Lower leg skin (tissue), 4 donors: Measurements from ENCODE around the gene TRAPPC1. TPM values are rescaled to one million over a fixed set of nuclear protein-coding genes. Genes with fewer than 3 reads are reported as not detected.

Experiments used
- DNase-seq, 2 donors: peaks; one replicate each; pipeline ENCODE4 v3.0.0-alpha.2; 2019; ENCODE audit warnings: low spot score in 2 of 2
- H3K4me3 ChIP-seq: fragments of 200-600 bp; sonication (generic); 2 replicates; pipeline ENCODE4 v1.5.1; 2017; ENCODE audit warnings: mild to moderate bottlenecking, low read depth; ENCODE audit not compliant: poor library complexity, severe bottlenecking
- POLR2A ChIP-seq, 2 donors: fragments of 450-650 bp; IDR thresholded peaks; one replicate each; pipeline ENCODE4 v1.6.1; 2016 to 2017; ENCODE audit warnings: antibody characterized with exemption in 2 of 2, mild to moderate bottlenecking in 1 of 2, moderate library complexity in 1 of 2
- WGBS, 2 donors: methylation state at CpG; one replicate each; pipeline ENCODE4 v1.1.5; 2018; 5-methylcytosine and 5-hydroxymethylcytosine counted together
- intact Hi-C: fragments of 100-400 bp; cut with DNase I; formaldehyde crosslinking; loops from one replicate; pipeline ENCODE4 v1.15.0; 2023; ENCODE audit warnings: low total_unique reads
- total RNA-seq, 4 donors: library from RNA; depleted of rRNA; stranded (reverse); fragments of >200 nt; gene quantifications; one replicate each; pipeline ENCODE4 v1.1.0, GENCODE V29; 2016
- TF ChIP-seq, protein P1 (sequence below), 3 donors: fragments of 450-650 bp; IDR thresholded peaks; one replicate each; pipeline ENCODE4 v1.5.1; 2016; ENCODE audit warnings: antibody characterized with exemption in 3 of 3, mild to moderate bottlenecking in 3 of 3, moderate library complexity in 2 of 3

The TRAPPC1 gene, protein sequence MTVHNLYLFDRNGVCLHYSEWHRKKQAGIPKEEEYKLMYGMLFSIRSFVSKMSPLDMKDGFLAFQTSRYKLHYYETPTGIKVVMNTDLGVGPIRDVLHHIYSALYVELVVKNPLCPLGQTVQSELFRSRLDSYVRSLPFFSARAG
- 10 to 100 TPM; 39.8 to 62.5 (median 52.2) TPM for total RNA-seq

GRCh38 chr17:7931709-7932482, at the start of gene TRAPPC1, which contains the start of gene CNTROB:
Gene TRAPPC1, minus strand, starts transcription at chr17:7931946. Its CDS starts 117 bp downstream, at chr17:7931829.
Gene CNTROB, plus strand, starts transcription at chr17:7932206. Its CDS starts 874 bp downstream, at chr17:7933080.
- intact Hi-C loops = no loop called here
- WGBS, 2 donors = 0 to 1% methylated on average over 35 to 54 of the region's 55 CpGs
- TF ChIP-seq POLR2A (IDR thresholded peaks at IDR 0.05) = peak in 1 of 2 donors; percentile 37
- TF ChIP-seq, protein P1, sequence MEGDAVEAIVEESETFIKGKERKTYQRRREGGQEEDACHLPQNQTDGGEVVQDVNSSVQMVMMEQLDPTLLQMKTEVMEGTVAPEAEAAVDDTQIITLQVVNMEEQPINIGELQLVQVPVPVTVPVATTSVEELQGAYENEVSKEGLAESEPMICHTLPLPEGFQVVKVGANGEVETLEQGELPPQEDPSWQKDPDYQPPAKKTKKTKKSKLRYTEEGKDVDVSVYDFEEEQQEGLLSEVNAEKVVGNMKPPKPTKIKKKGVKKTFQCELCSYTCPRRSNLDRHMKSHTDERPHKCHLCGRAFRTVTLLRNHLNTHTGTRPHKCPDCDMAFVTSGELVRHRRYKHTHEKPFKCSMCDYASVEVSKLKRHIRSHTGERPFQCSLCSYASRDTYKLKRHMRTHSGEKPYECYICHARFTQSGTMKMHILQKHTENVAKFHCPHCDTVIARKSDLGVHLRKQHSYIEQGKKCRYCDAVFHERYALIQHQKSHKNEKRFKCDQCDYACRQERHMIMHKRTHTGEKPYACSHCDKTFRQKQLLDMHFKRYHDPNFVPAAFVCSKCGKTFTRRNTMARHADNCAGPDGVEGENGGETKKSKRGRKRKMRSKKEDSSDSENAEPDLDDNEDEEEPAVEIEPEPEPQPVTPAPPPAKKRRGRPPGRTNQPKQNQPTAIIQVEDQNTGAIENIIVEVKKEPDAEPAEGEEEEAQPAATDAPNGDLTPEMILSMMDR (IDR thresholded peaks at IDR 0.05) = no peak

DNA sequence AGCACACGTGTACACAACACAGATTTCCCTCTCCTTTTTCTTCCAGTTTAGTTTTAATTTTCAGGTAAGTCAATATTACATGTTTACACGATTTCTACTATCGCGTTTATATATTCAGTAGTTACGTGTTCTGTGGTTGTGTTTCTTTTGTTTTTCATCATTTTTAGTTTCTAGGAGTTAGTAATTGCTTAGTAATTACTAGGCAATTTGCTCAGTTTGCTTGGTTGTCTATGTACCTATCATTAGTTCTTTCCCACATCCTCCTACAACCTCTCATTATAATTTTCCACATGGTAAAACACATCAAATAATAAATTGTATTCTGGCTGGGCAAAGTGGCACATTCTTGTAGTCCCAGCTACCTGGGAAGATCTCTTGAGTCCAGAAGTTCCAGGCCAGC, 46.1 kb upstream of the TRAPPC1 start:
- WGBS, 2 donors = 87 to 88% methylated on average over 5 of the region's 5 CpGs
- TF ChIP-seq POLR2A (IDR thresholded peaks at IDR 0.05) = no peak
- TF ChIP-seq, protein P1 (IDR thresholded peaks at IDR 0.05) = no peak
- no peak for DNase-seq
- intact Hi-C loops = no loop called here
- no peak overlapping the region for H3K4me3 ChIP-seq

More at GRCh38 chr17:7931709-7932482, at the start of gene TRAPPC1, which contains the start of gene CNTROB:
- DNase-seq = peak; percentile 100
- peak within 1 kb of the TSS; percentile 73 for H3K4me3 ChIP-seq

DNA sequence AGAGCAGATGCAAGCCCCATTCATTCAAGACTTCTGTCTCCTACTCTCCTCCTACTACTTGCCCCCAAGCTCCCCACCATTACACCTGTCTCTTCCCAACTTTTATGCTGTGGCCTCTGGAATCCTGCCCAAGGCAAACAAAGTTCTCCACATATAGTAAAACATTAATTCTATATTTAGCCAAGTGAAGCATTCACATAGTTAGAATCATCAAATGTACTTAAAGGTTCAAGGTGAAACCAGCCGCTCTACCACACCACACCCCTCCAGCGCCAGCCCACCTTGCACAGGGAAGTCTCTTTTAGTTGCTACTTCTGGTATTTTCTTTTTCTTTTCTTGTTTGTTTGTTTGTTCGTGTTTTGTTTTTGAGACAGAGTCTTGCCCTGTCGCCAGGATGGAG, 45.3 kb upstream of the TRAPPC1 start:
- DNase-seq = no peak
- no peak overlapping the region for H3K4me3 ChIP-seq
- TF ChIP-seq POLR2A (IDR thresholded peaks at IDR 0.05) = no peak
- TF ChIP-seq, protein P1 (IDR thresholded peaks at IDR 0.05) = no peak
- intact Hi-C loops = no loop called here
- WGBS, 2 donors = 89 to 93% methylated on average over 4 of the region's 4 CpGs

GRCh38 chr17:7974638-7975131, 42.9 kb upstream of the TRAPPC1 start:
- TF ChIP-seq, protein P1 (IDR thresholded peaks at IDR 0.05) = no peak
- TF ChIP-seq POLR2A (IDR thresholded peaks at IDR 0.05) = no peak
- DNase-seq = no peak
- H3K4me3 ChIP-seq = no peak overlapping the region
- intact Hi-C loops = no loop called here

GRCh38 chr17:7972131-7972785, 40.5 kb upstream of the TRAPPC1 start:
- no peak for TF ChIP-seq POLR2A (IDR thresholded peaks at IDR 0.05)
- intact Hi-C loops = no loop called here
- WGBS, 2 donors = 92 to 96% methylated on average over 8 of the region's 8 CpGs
- H3K4me3 ChIP-seq = no peak overlapping the region
- DNase-seq = no peak

DNA sequence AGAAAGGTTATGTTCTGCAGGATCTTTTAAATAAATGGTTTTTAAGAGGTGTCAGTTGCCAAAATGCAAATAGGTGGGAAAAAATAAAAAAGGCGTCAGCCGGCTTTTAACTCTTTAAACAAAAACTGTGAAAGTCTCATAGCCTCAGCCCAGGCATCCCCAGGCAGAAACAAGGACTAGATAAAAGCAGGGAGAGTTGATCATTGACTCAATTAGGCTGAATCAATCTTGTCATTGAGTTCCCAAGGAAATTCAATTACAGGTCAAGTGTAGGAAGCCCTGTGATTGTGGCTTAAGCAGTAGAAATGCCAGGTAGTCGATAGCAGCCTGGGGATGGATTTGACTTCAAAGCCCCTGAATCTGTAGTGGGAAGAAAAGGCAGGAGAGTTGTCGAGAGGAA, 39.9 kb upstream of the TRAPPC1 start:
- H3K4me3 ChIP-seq = no peak overlapping the region
- no peak for TF ChIP-seq POLR2A (IDR thresholded peaks at IDR 0.05)
- TF ChIP-seq, protein P1 (IDR thresholded peaks at IDR 0.05) = no peak
- intact Hi-C loops = no loop called here
- WGBS, 2 donors = 73 to 75% methylated on average over 4 of the region's 4 CpGs
- DNase-seq = no peak
